ENCODE measurements around the gene DHRS12.

The DHRS12 gene

GRCh38 chr13:51780099-51780498, 23.9 kb downstream of the DHRS12 start:
- no peak for DNase-seq

- no peak for DNase-seq
Measured at GRCh38 chr13:51778392-51778791, 25.6 kb downstream of the DHRS12 start.

- no peak for DNase-seq
Measured at GRCh38 chr13:51777921-51778320, 26.0 kb downstream of the DHRS12 start.

- DNase-seq = no peak
Measured at GRCh38 chr13:51776179-51776578, 27.8 kb downstream of the DHRS12 start.

GRCh38 chr13:51773515-51773914, 30.4 kb downstream of the DHRS12 start:
- DNase-seq = no peak

GRCh38 chr13:51772781-51773180, 31.2 kb downstream of the DHRS12 start:
- DNase-seq = no peak

- no peak for DNase-seq
Measured at GRCh38 chr13:51772105-51772455, 31.9 kb downstream of the DHRS12 start.

GRCh38 chr13:51771418-51772104, 32.4 kb downstream of the DHRS12 start:
- no peak for DNase-seq

GRCh38 chr13:51770681-51771417, 33.1 kb downstream of the DHRS12 start:
- no peak for DNase-seq

GRCh38 chr13:51770160-51770559, 33.8 kb downstream of the DHRS12 start:
- no peak for DNase-seq

- no peak for DNase-seq
Measured at GRCh38 chr13:51769455-51770127, 34.4 kb downstream of the DHRS12 start.

- DNase-seq = no peak
Measured at GRCh38 chr13:51768976-51769375, 35.0 kb downstream of the DHRS12 start.

- DNase-seq = no peak
Measured at GRCh38 chr13:51768378-51768921, 35.5 kb downstream of the DHRS12 start.

- DNase-seq = no peak
Measured at GRCh38 chr13:51767100-51767499, 36.9 kb downstream of the DHRS12 start.

GRCh38 chr13:51765142-51765515, 38.8 kb downstream of the DHRS12 start:
- DNase-seq = no peak

GRCh38 chr13:51764184-51765141, 39.5 kb downstream of the DHRS12 start:
- peak; percentile 36 for DNase-seq

- no peak for DNase-seq
Measured at GRCh38 chr13:51763486-51763885, 40.5 kb downstream of the DHRS12 start.

- no peak for DNase-seq
Measured at GRCh38 chr13:51761643-51762350, 42.2 kb downstream of the DHRS12 start.

GRCh38 chr13:51760592-51760991, 43.4 kb downstream of the DHRS12 start:
- no peak for DNase-seq

GRCh38 chr13:51759240-51759639, 44.7 kb downstream of the DHRS12 start:
- DNase-seq = no peak

GRCh38 chr13:51758691-51759090, 45.3 kb downstream of the DHRS12 start:
- DNase-seq = no peak

GRCh38 chr13:51756651-51757050, 47.3 kb downstream of the DHRS12 start:
- no peak for DNase-seq
